Common myeloid progenitor, CD34-positive (primary cell): ENCODE measurements around the gene BSG.

ENCODE experiments used
- CTCF ChIA-PET: fragments of 350-600 bp; sonication (Branson Sonifier 250); formaldehyde crosslinking; loops from one replicate; lab custom pipeline; 2021; ENCODE audit warnings: antibody characterized with exemption; lab: Charles Lee
- POLR2A ChIA-PET: fragments of 350-600 bp; sonication (Branson Sonifier 250); formaldehyde crosslinking; loops from one replicate; lab custom pipeline; 2021; ENCODE audit warnings: antibody characterized with exemption; lab: Charles Lee
- DNase-seq, 3 donors: peaks; one replicate each; pipeline versions ENCODE4 v3.0.0 to v3.0.0-alpha.2; 2013
- H3K27ac ChIP-seq, 2 experiments: 1 replicate in 1 of 2; 2 replicates in 1 of 2; pipeline ENCODE4 v1.7.0; 2013; ENCODE audit warnings: inconsistent platforms in 2 of 2, low read length in 2 of 2, mild to moderate bottlenecking in 2 of 2, low read depth in 1 of 2, moderate library complexity in 1 of 2; ENCODE audit not compliant: severe bottlenecking in 2 of 2, insufficient read depth in 1 of 2, poor library complexity in 1 of 2
- H3K27me3 ChIP-seq, 5 experiments: replicated peaks in 2 of 5; 1 replicate in 3 of 5; 2 replicates in 2 of 5; pipeline versions ENCODE4 v1.6.1 to v1.7.0; 2013; ENCODE audit warnings: low read length in 4 of 5, mild to moderate bottlenecking in 2 of 5, moderate library complexity in 2 of 5, inconsistent platforms in 1 of 5; ENCODE audit not compliant: insufficient read depth in 5 of 5, control insufficient read depth in 4 of 5
- H3K36me3 ChIP-seq, 4 experiments: 1 replicate in 2 of 4; 2 replicates in 2 of 4; pipeline versions ENCODE4 v1.6.1 to v1.7.0; 2013; ENCODE audit warnings: low read length in 3 of 4, control low read depth in 1 of 4, mild to moderate bottlenecking in 1 of 4; ENCODE audit not compliant: control insufficient read depth in 4 of 4, insufficient read depth in 4 of 4
- H3K4me1 ChIP-seq, 4 experiments: 1 replicate in 3 of 4; 2 replicates in 1 of 4; pipeline versions ENCODE4 v1.6.1 to v1.7.1; 2013; ENCODE audit warnings: low read length in 3 of 4, mild to moderate bottlenecking in 3 of 4, control low read depth in 1 of 4, inconsistent platforms in 1 of 4, moderate library complexity in 1 of 4; ENCODE audit not compliant: control insufficient read depth in 4 of 4, insufficient read depth in 4 of 4; ENCODE audit errors: control extremely low read depth in 1 of 4
- H3K4me3 ChIP-seq, 7 experiments: 1 replicate in 4 of 7; 2 replicates in 3 of 7; pipeline versions ENCODE4 v1.5.1 to v1.7.0; 2013; ENCODE audit warnings: mild to moderate bottlenecking in 7 of 7, low read length in 6 of 7, moderate library complexity in 6 of 7, inconsistent platforms in 2 of 7, low read depth in 2 of 7, control low read depth in 1 of 7; ENCODE audit not compliant: insufficient read depth in 4 of 7, control insufficient read depth in 1 of 7; ENCODE audit errors: extremely low read depth in 1 of 7
- H3K9me3 ChIP-seq, 5 experiments: 1 replicate in 4 of 5; 2 replicates in 1 of 5; pipeline versions ENCODE4 v1.6.1 to v1.7.1; 2013; ENCODE audit warnings: low read length in 4 of 5, mild to moderate bottlenecking in 2 of 5, inconsistent platforms in 1 of 5, low read depth in 1 of 5, moderate library complexity in 1 of 5; ENCODE audit not compliant: control insufficient read depth in 4 of 5, insufficient read depth in 2 of 5; ENCODE audit errors: control extremely low read depth in 1 of 5
- WGBS: methylation state at CpG from one replicate; pipeline ENCODE4 v1.1.5; 2013; ENCODE audit not compliant: insufficient coverage; 5-methylcytosine and 5-hydroxymethylcytosine counted together

BSG gene

GRCh38 chr19:574658-575526, 2.5 kb downstream of the BSG start:
- 73% methylated on average over 23 of the region's 32 CpGs for whole genome bisulfite sequencing
- POLR2A ChIA-PET = interaction anchor here (0.6 kb wide), 1 partner anchor 19 kb away, joined by 3 read pairs; no protein-coding TSS in a partner anchor
- Histone ChIP-seq H3K9me3 (no peaks in the 10 kb centered on the region), H3K4me3 (peak overlapping the region in 2 of 7 experiments; percentile 16 to 35), H3K27ac (peak overlapping the region in 1 of 2 experiments; percentile 54), H3K36me3 (peaks cover 0 to 23% (median 7%) of the 10 kb centered on the region in 4 experiments), H3K4me1 (peaks cover 0 to 49% (median 38%) of the 10 kb centered on the region in 4 experiments), H3K27me3 (no peaks in the 10 kb centered on the region)
- CTCF ChIA-PET = interaction anchor here (1.0 to 3.5 kb wide), 2 partner anchors 8 to 11 kb away, joined by 3 to 28 read pairs; no protein-coding TSS in a partner anchor
- DNase-seq = peak in 2 of 3 donors; percentile 48 to 66

DNA sequence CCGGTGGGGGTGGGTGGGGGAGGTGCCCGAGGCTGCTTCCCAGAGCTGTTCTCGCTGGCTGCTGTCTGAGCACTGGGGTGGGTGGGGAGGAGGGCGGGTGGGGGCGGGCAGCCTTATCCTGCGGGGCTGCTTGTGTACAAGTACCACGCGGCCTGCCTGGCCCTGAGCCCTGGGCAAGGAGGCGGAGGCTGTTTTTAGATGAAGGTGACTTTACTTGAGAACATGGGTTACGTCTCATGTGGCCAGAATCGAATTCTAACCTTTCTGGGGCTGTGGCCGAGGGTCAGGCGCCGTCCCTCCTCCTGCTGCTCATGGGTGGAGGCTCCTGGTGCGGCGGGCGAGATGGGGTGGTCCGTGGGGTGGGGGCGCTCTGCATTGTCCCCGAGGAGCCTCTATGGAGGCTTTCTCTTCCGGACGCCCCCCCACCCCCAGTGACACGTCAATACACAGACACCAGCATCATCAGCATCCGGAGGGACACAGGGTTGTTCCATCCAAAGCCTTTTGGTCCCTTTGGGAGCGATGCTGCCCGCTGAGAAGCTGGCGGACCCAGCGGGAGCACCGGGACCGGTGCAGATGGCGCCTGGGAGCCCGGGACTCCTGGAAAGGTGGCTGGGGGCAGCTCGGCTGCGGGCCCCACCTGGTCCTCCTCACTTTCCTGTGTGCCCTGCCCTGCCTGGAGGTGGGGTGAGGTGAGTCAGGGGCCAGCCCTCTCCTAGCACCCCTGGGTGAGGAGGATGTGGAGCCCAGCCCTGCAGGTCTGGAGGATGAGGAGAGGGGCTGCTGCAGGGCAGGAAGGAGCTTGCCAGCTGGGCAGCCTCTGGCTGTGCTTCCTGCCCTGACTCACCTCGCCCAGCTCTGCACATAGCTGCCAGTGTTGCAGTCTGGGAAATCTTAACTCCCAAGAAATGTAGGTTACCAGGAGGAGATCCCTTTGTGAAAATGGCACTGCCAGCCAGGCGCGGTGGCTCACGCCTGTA, 3.4 kb downstream of the BSG start:
- peaks cover 0 to 45% (median 35%) of the 10 kb centered on the region in 4 experiments for H3K4me1 ChIP-seq
- peaks cover 0 to 31% (median 13%) of the 10 kb centered on the region in 4 experiments for H3K36me3 ChIP-seq
- no peak overlapping the region for H3K27ac ChIP-seq
- H3K4me3 ChIP-seq = peak overlapping the region in 1 of 7 experiments; percentile 19
- no peaks in the 10 kb centered on the region for H3K27me3 ChIP-seq
- 88% methylated on average over 28 of the region's 38 CpGs for WGBS
- CTCF ChIA-PET = interaction anchor here (1.0 to 3.5 kb wide), 2 partner anchors 7 to 10 kb away, joined by 3 to 28 read pairs; no protein-coding TSS in a partner anchor
- H3K9me3 ChIP-seq = no peaks in the 10 kb centered on the region
- POLR2A ChIA-PET = interaction anchor here (0.6 kb wide), 1 partner anchor 20 kb away, joined by 3 read pairs; no protein-coding TSS in a partner anchor
- DNase-seq = no peak

DNA sequence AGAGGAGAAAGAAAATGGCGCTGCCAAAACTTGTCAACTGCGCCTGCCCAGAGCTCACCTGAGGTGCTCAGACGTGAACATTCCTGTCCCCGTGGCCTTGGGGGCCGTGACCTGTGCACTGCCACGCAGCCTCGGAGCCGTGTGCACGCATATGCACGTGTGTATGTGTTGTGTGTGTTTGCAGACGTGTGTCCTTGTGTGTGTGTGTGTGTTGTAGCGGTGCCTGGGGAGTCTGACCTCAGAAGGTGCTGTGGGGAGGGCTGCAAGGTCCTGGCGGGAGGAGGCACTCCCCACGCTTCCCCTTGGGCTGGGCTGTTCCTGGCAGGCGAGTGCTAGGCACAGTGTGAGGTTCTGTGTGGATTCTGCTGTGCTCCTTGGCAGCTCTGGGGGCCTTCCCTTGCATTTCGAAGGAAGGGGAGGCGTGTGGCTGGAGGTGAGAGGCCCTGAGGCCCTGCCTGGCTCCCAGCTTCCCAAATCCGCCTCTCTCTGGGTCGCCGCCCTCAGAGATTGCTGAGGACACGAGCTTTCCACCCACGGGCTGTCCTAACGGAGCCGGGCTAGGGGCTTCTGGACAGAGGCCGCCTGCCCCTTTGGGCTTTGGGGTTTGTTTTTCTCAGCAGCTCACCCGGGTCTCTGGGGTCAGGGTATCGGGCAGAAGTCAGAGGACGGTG, 4.5 kb downstream of the BSG start:
- ChIA-PET POLR2A (no interaction called here), CTCF (interaction anchor here (1.6 to 3.5 kb wide), 2 partner anchors 9 to 103 kb away, joined by 3 to 28 read pairs; no protein-coding TSS in a partner anchor)
- Histone ChIP-seq H3K27me3 (no peaks in the 10 kb centered on the region), H3K4me1 (peaks cover 0 to 35% (median 28%) of the 10 kb centered on the region in 4 experiments), H3K36me3 (peaks cover under 1 to 40% (median 19%) of the 10 kb centered on the region in 4 experiments), H3K9me3 (no peaks in the 10 kb centered on the region), H3K4me3 (no peak overlapping the region), H3K27ac (no peak overlapping the region)
- 91% methylated on average over 15 of the region's 28 CpGs for whole genome bisulfite sequencing
- DNase-seq = no peak

GRCh38 chr19:577439-578392, 5.3 kb downstream of the BSG start:
- DNase-seq = no peak
- peaks cover 0 to 34% (median 28%) of the 10 kb centered on the region in 4 experiments for H3K4me1 ChIP-seq
- no peaks in the 10 kb centered on the region for H3K27me3 ChIP-seq
- H3K36me3 ChIP-seq = peaks cover 2 to 44% (median 23%) of the 10 kb centered on the region in 4 experiments
- CTCF ChIA-PET = interaction anchor here (1.6 kb wide), 1 partner anchor 102 kb away, joined by 3 read pairs; no protein-coding TSS in a partner anchor
- no peaks in the 10 kb centered on the region for H3K9me3 ChIP-seq
- POLR2A ChIA-PET = no interaction called here
- 97% methylated on average over 52 of the region's 66 CpGs for WGBS
- H3K4me3 ChIP-seq = no peak overlapping the region
- H3K27ac ChIP-seq = no peak overlapping the region

DNA sequence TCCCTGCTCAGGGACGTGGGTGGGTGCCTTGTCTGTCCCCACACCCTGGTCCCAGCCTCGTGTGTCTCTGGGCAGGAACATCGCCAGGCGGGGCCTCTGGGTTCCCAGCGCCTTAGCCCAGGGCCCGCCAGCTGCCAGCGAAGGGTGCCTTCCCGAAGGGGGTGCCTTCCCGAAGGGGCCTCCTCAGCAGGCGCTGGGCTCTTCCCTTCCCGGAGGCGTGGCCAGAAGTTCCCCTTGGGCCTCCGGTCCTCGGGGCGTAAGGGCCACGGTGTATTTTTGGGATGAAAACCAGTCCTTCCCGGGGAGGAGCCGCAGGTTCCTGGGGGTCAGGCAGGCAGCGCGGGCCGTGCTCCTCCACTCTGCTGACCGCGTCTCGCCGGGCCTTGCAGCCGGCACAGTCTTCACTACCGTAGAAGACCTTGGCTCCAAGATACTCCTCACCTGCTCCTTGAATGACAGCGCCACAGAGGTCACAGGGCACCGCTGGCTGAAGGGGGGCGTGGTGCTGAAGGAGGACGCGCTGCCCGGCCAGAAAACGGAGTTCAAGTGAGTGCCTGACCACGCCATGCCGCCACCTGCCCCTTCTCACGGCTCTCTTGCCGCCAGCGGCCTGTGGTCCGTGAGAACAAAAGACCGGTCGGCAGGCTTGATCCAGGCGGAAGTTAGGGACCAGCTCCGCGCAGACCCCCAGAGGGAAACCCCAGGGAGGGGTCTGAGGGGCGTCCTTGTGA, 6.9 kb downstream of the BSG start:
- no peak overlapping the region for H3K27ac ChIP-seq
- ChIA-PET POLR2A (no interaction called here), CTCF (no interaction called here)
- H3K4me1 ChIP-seq = peaks cover 0 to 24% (median 16%) of the 10 kb centered on the region in 4 experiments
- no peaks in the 10 kb centered on the region for H3K27me3 ChIP-seq
- no peaks in the 10 kb centered on the region for H3K9me3 ChIP-seq
- DNase-seq = no peak
- 92% methylated on average over 45 of the region's 46 CpGs for WGBS
- peaks cover 2 to 54% (median 27%) of the 10 kb centered on the region in 4 experiments for H3K36me3 ChIP-seq
- no peak overlapping the region for H3K4me3 ChIP-seq
